Neural progenitor cell (in vitro differentiated cells): ENCODE measurements around the gene IQSEC1. TPM values are rescaled to one million over a fixed set of nuclear protein-coding genes. Genes with fewer than 3 reads are reported as not detected.

Experiments
- DNase-seq: peaks from one replicate; pipeline ENCODE4 v3.0.0-alpha.2; 2016; ENCODE audit warnings: low spot score
- H2AFZ ChIP-seq: fragments of 200-600 bp; sonication (generic); replicated peaks from 2 replicates; pipeline ENCODE4 v1.6.1; 2016; ENCODE audit warnings: antibody characterized with exemption
- H3F3A ChIP-seq: fragments of 200-600 bp; sonication (generic); 2 replicates; pipeline ENCODE4 v1.6.1; 2016; ENCODE audit warnings: antibody characterized with exemption, low read depth
- H3K27ac ChIP-seq: fragments of 200-600 bp; sonication (generic); 2 replicates; pipeline ENCODE4 v1.5.1; 2016; ENCODE audit warnings: mild to moderate bottlenecking
- H3K27me3 ChIP-seq: fragments of 200-600 bp; sonication (generic); 2 replicates; pipeline ENCODE4 v1.6.1; 2016; ENCODE audit warnings: mild to moderate bottlenecking, moderate library complexity
- H3K36me3 ChIP-seq: fragments of 200-600 bp; sonication (generic); 2 replicates; pipeline ENCODE4 v1.5.1; 2016
- H3K4me1 ChIP-seq: fragments of 200-600 bp; sonication (generic); 2 replicates; pipeline ENCODE4 v1.6.1; 2016; ENCODE audit warnings: mixed run types
- H3K4me2 ChIP-seq: fragments of 200-600 bp; sonication (generic); 2 replicates; pipeline ENCODE4 v1.6.1; 2016
- H3K4me3 ChIP-seq: fragments of 200-600 bp; sonication (generic); 2 replicates; pipeline ENCODE4 v1.5.1; 2016
- H3K79me2 ChIP-seq: fragments of 200-600 bp; sonication (generic); 2 replicates; pipeline ENCODE4 v1.6.1; 2016; ENCODE audit warnings: low read depth
- H3K9ac ChIP-seq: fragments of 200-600 bp; sonication (generic); 2 replicates; pipeline ENCODE4 v1.6.1; 2016
- H3K9me3 ChIP-seq: fragments of 200-600 bp; sonication (generic); 2 replicates; pipeline ENCODE4 v1.5.1; 2016; ENCODE audit warnings: low read depth
- H4K20me1 ChIP-seq: fragments of 200-600 bp; sonication (generic); 2 replicates; pipeline ENCODE4 v1.6.1; 2016; ENCODE audit warnings: low read depth
- H3K27ac Mint-ChIP-seq: 3 replicates; pipeline ENCODE4 v1.8.0; 2021; ENCODE audit warnings: mixed read lengths
- H3K27me3 Mint-ChIP-seq: 2 replicates; pipeline ENCODE4 v1.8.0; 2022; ENCODE audit warnings: low read depth, mild to moderate bottlenecking, inconsistent platforms, moderate library complexity, mixed read lengths; ENCODE audit not compliant: insufficient read depth
- H3K36me3 Mint-ChIP-seq: 3 replicates; pipeline ENCODE4 v1.8.0; 2021; ENCODE audit warnings: mixed read lengths
- H3K4me1 Mint-ChIP-seq: 3 replicates; pipeline ENCODE4 v1.8.0; 2021; ENCODE audit warnings: mixed read lengths
- H3K4me3 Mint-ChIP-seq: 3 replicates; pipeline ENCODE4 v1.8.0; 2021; ENCODE audit warnings: mild to moderate bottlenecking, moderate library complexity, mixed read lengths
- H3K9me3 Mint-ChIP-seq: 3 replicates; pipeline ENCODE4 v1.8.0; 2020; ENCODE audit warnings: mixed read lengths
- CTCF ChIP-seq: fragments of 200-600 bp; sonication (generic); IDR thresholded peaks from 2 replicates; pipeline ENCODE4 v1.5.1; 2017; ENCODE audit warnings: antibody characterized with exemption, mild to moderate bottlenecking
- EZH2 ChIP-seq: fragments of 200-600 bp; sonication (generic); IDR thresholded peaks from 2 replicates; pipeline ENCODE4 v1.6.1; 2017; ENCODE audit warnings: antibody characterized with exemption, mild to moderate bottlenecking, moderate library complexity
- EZH2phosphoT487 ChIP-seq: fragments of 200-600 bp; sonication (generic); IDR thresholded peaks from 2 replicates; pipeline ENCODE4 v1.6.1; 2017; ENCODE audit warnings: antibody characterized with exemption
- total RNA-seq: library from RNA; depleted of rRNA; stranded (reverse); fragments of >200 nt; gene quantifications from 2 replicates; pipeline ENCODE4 v1.2.3, GENCODE V29; 2015; ENCODE audit warnings: low replicate concordance

IQSEC1 gene
- total RNA-seq, 1 donor from 2014 or later, result 8.9 TPM

GRCh38 chr3:12984023-12984823 is 89.0 kb downstream of the IQSEC1 start:
- Histone ChIP-seq H3K36me3 (no peaks in the 10 kb centered on the region), H3K9me3 (no peaks in the 10 kb centered on the region), H3K27me3 (no peaks in the 10 kb centered on the region), H3K9ac (no peak overlapping the region), H3K4me3 (no peak overlapping the region), H3K79me2 (no peaks in the 10 kb centered on the region), H2AFZ (no peak overlapping the region), H3K4me2 (no peak overlapping the region), H3F3A (peaks cover 3% of the 10 kb centered on the region), H3K4me1 (no peaks in the 10 kb centered on the region), H4K20me1 (peaks cover 18% of the 10 kb centered on the region), H3K27ac (no peak overlapping the region)
- Mint-ChIP-seq H3K36me3 (no peaks in the 10 kb centered on the region), H3K4me3 (no peak overlapping the region), H3K4me1 (peaks cover 23% of the 10 kb centered on the region), H3K27me3 (no peaks in the 10 kb centered on the region), H3K27ac (no peak overlapping the region), H3K9me3 (no peaks in the 10 kb centered on the region)
- peak; percentile 76 for DNase-seq
- no peak for TF ChIP-seq EZH2phosphoT487
- TF ChIP-seq CTCF, result peak; percentile 80

GRCh38 chr3:12983319-12983718 is 89.9 kb downstream of the IQSEC1 start:
- Histone ChIP-seq H3K36me3 (no peaks in the 10 kb centered on the region), H3F3A (peaks cover 3% of the 10 kb centered on the region), H3K4me1 (no peaks in the 10 kb centered on the region), H3K9ac (no peak overlapping the region), H3K27me3 (no peaks in the 10 kb centered on the region), H3K4me3 (no peak overlapping the region), H2AFZ (no peak overlapping the region), H3K79me2 (no peaks in the 10 kb centered on the region), H4K20me1 (peaks cover 27% of the 10 kb centered on the region), H3K27ac (no peak overlapping the region), H3K9me3 (no peaks in the 10 kb centered on the region), H3K4me2 (no peak overlapping the region)
- H3K36me3 Mint-ChIP-seq, result no peaks in the 10 kb centered on the region
- TF ChIP-seq CTCF, result no peak
- TF ChIP-seq EZH2, result no peak
- no peak overlapping the region for H3K27ac Mint-ChIP-seq
- H3K9me3 Mint-ChIP-seq, result no peaks in the 10 kb centered on the region
- H3K27me3 Mint-ChIP-seq, result no peaks in the 10 kb centered on the region
- no peak overlapping the region for H3K4me3 Mint-ChIP-seq
- H3K4me1 Mint-ChIP-seq, result peaks cover 29% of the 10 kb centered on the region
- DNase-seq, result no peak

- Histone ChIP-seq H3K9me3 (no peaks in the 10 kb centered on the region), H3K4me2 (no peak overlapping the region), H3K79me2 (no peaks in the 10 kb centered on the region), H4K20me1 (peaks cover 27% of the 10 kb centered on the region), H3K4me3 (no peak overlapping the region), H3K9ac (no peak overlapping the region), H3K36me3 (no peaks in the 10 kb centered on the region), H3K27me3 (no peaks in the 10 kb centered on the region), H2AFZ (no peak overlapping the region), H3K4me1 (no peaks in the 10 kb centered on the region), H3F3A (peaks cover 4% of the 10 kb centered on the region), H3K27ac (no peak overlapping the region)
- Mint-ChIP-seq H3K4me1 (peaks cover 35% of the 10 kb centered on the region), H3K36me3 (no peaks in the 10 kb centered on the region), H3K9me3 (no peaks in the 10 kb centered on the region), H3K27me3 (no peaks in the 10 kb centered on the region), H3K27ac (no peak overlapping the region), H3K4me3 (no peak overlapping the region)
- no peak for TF ChIP-seq EZH2
- no peak for TF ChIP-seq CTCF
- no peak for TF ChIP-seq EZH2phosphoT487
- DNase-seq, result no peak
Observed at GRCh38 chr3:12982619-12983101, 90.6 kb downstream of the IQSEC1 start.
